Measurements from ENCODE around the gene SLAIN2.

SLAIN2 gene

GRCh38 chr4:48428926-48429325 lies 87.6 kb downstream of the SLAIN2 start:
- TF ChIP-seq CTCF (IDR thresholded peaks at IDR 0.05), result no peak

- no peak for TF ChIP-seq CTCF (IDR thresholded peaks at IDR 0.05)
Observed at GRCh38 chr4:48429709-48430474, 88.6 kb downstream of the SLAIN2 start.

- no peak for TF ChIP-seq CTCF (IDR thresholded peaks at IDR 0.05)
Observed at GRCh38 chr4:48431401-48431800, 90.1 kb downstream of the SLAIN2 start.

GRCh38 chr4:48432017-48432416 lies 90.7 kb downstream of the SLAIN2 start:
- no peak for TF ChIP-seq CTCF (IDR thresholded peaks at IDR 0.05)

- no peak for TF ChIP-seq CTCF (IDR thresholded peaks at IDR 0.05)
Observed at GRCh38 chr4:48436318-48436717, 95.0 kb downstream of the SLAIN2 start.

GRCh38 chr4:48439988-48440387 lies 98.7 kb downstream of the SLAIN2 start:
- no peak for TF ChIP-seq CTCF (IDR thresholded peaks at IDR 0.05)

- TF ChIP-seq CTCF (IDR thresholded peaks at IDR 0.05), result peak; percentile 44
Observed at GRCh38 chr4:48445704-48446103, 104.4 kb downstream of the SLAIN2 start.

- TF ChIP-seq CTCF (IDR thresholded peaks at IDR 0.05), result no peak
Observed at GRCh38 chr4:48446642-48447041, 105.3 kb downstream of the SLAIN2 start.
